CD14-positive monocyte (primary cell): ENCODE results near the gene STXBP5. TPM values are rescaled to one million over a fixed set of nuclear protein-coding genes. Genes with fewer than 3 reads are reported as not detected.
A peak's percentile ranks its signal among the peaks of the same experiment; 100 is the strongest.

Experiments used
- DNase-seq, 3 donors: peaks; one replicate each; pipeline ENCODE4 v3.0.0-alpha.2; 2011 to 2022
- H2AFZ ChIP-seq: 2 replicates; pipeline ENCODE4 v1.6.0; 2012; ENCODE audit warnings: mild to moderate bottlenecking, low read depth, low read length, inconsistent platforms; ENCODE audit not compliant: insufficient read depth, poor library complexity, severe bottlenecking
- H3K27ac ChIP-seq, 2 donors: 1 replicate in 1 of 2; 2 replicates in 1 of 2; pipeline ENCODE4 v1.5.1; 2012 to 2013; ENCODE audit warnings: low read length in 2 of 2, control low read depth in 1 of 2, inconsistent platforms in 1 of 2, low read depth in 1 of 2, mild to moderate bottlenecking in 1 of 2
- H3K27me3 ChIP-seq, 2 donors: one replicate each; pipeline versions ENCODE4 v1.6.0 to v1.6.1; 2011 to 2013; ENCODE audit warnings: low read length in 2 of 2; ENCODE audit not compliant: control insufficient read depth in 2 of 2, insufficient read depth in 2 of 2
- H3K36me3 ChIP-seq, 2 donors: replicated peaks in 1 of 2; 1 replicate in 1 of 2; 2 replicates in 1 of 2; pipeline versions ENCODE4 v1.5.1 to v1.6.1; 2012 to 2013; ENCODE audit warnings: low read length in 2 of 2, control low read depth in 1 of 2, inconsistent platforms in 1 of 2, mild to moderate bottlenecking in 1 of 2; ENCODE audit not compliant: insufficient read depth in 2 of 2, control insufficient read depth in 1 of 2
- H3K4me1 ChIP-seq, 2 donors: 1 replicate in 1 of 2; 2 replicates in 1 of 2; pipeline versions ENCODE4 v1.5.1 to v1.6.1; 2012 to 2013; ENCODE audit warnings: low read length in 2 of 2, control low read depth in 1 of 2, inconsistent platforms in 1 of 2, mild to moderate bottlenecking in 1 of 2, moderate library complexity in 1 of 2; ENCODE audit not compliant: insufficient read depth in 2 of 2, control insufficient read depth in 1 of 2
- H3K4me2 ChIP-seq: replicated peaks from 2 replicates; pipeline ENCODE3; 2012; ENCODE audit warnings: low read length, moderate library complexity, mild to moderate bottlenecking; ENCODE audit not compliant: poor library complexity, severe bottlenecking; ENCODE audit errors: extremely low read depth
- H3K4me3 ChIP-seq, 3 experiments: fragments of 200-600 bp in 1 of 3; sonication (generic) in 1 of 3; replicated peaks in 1 of 3; 1 replicate in 2 of 3; 2 replicates in 1 of 3; pipeline ENCODE4 v1.5.1; 2011 to 2013; ENCODE audit warnings: low read length in 3 of 3, mild to moderate bottlenecking in 3 of 3, control low read depth in 2 of 3, low read depth in 2 of 3, inconsistent platforms in 1 of 3, moderate library complexity in 1 of 3
- H3K79me2 ChIP-seq: 2 replicates; pipeline ENCODE4 v1.6.0; 2012; ENCODE audit warnings: mild to moderate bottlenecking, control low read depth, inconsistent platforms, low read length, moderate library complexity; ENCODE audit not compliant: insufficient read depth
- H3K9ac ChIP-seq: 2 replicates; pipeline ENCODE4 v1.6.0; 2017; ENCODE audit warnings: low read length, mild to moderate bottlenecking; ENCODE audit not compliant: insufficient read depth, poor library complexity, severe bottlenecking
- H3K9me3 ChIP-seq, 2 donors: replicated peaks in 1 of 2; 1 replicate in 1 of 2; 2 replicates in 1 of 2; pipeline versions ENCODE4 v1.5.1 to v1.6.1; 2012 to 2013; ENCODE audit warnings: low read length in 2 of 2, control low read depth in 1 of 2; ENCODE audit not compliant: control insufficient read depth in 1 of 2, insufficient read depth in 1 of 2
- H4K20me1 ChIP-seq: 2 replicates; pipeline ENCODE4 v1.6.0; 2012; ENCODE audit warnings: mild to moderate bottlenecking, low read length, control low read depth, moderate library complexity; ENCODE audit not compliant: insufficient read depth
- H3K27ac Mint-ChIP-seq, 7 donors: one replicate each; pipeline ENCODE4 v1.8.0; 2020; ENCODE audit warnings: mild to moderate bottlenecking in 7 of 7, mixed read lengths in 7 of 7, moderate library complexity in 6 of 7, inconsistent platforms in 2 of 7
- H3K27me3 Mint-ChIP-seq, 3 donors: one replicate each; pipeline ENCODE4 v1.8.0; 2021 to 2022; ENCODE audit warnings: low read depth in 3 of 3, mild to moderate bottlenecking in 3 of 3, mixed read lengths in 3 of 3, moderate library complexity in 3 of 3, inconsistent platforms in 1 of 3
- H3K36me3 Mint-ChIP-seq, 2 donors: one replicate each; pipeline ENCODE4 v1.8.0; 2020; ENCODE audit warnings: mixed read lengths in 2 of 2, inconsistent platforms in 1 of 2, mild to moderate bottlenecking in 1 of 2
- H3K4me1 Mint-ChIP-seq: one replicate; pipeline ENCODE4 v1.8.0; 2020; ENCODE audit warnings: mild to moderate bottlenecking, mixed read lengths
- H3K4me3 Mint-ChIP-seq, 2 donors: one replicate each; pipeline ENCODE4 v1.8.0; 2020; ENCODE audit warnings: mild to moderate bottlenecking in 2 of 2, mixed read lengths in 2 of 2, moderate library complexity in 1 of 2
- H3K9me3 Mint-ChIP-seq, 7 donors: one replicate each; pipeline ENCODE4 v1.8.0; 2020 to 2022; ENCODE audit warnings: mixed read lengths in 7 of 7, mild to moderate bottlenecking in 6 of 7, moderate library complexity in 6 of 7, inconsistent platforms in 2 of 7
- CTCF ChIP-seq: fragments of 200-600 bp; IDR thresholded peaks from one replicate; pipeline ENCODE4 v1.8.0; 2022; ENCODE audit warnings: antibody characterized with exemption, mild to moderate bottlenecking
- WGBS: methylation state at CpG from one replicate; pipeline ENCODE4 v1.1.5; 2013; ENCODE audit warnings: missing lambda C conversion rate; ENCODE audit not compliant: insufficient coverage; 5-methylcytosine and 5-hydroxymethylcytosine counted together
- intact Hi-C, 2 donors: fragments of 100-400 bp; cut with micrococcal nuclease; formaldehyde crosslinking; loops; one replicate each; pipeline versions ENCODE4 v1.15.0 to v1.15.1; 2023
- polyA plus RNA-seq, 3 donors: library from polyadenylated mRNA; depleted of rRNA in 1 of 3; unstranded in 2 of 3; stranded (reverse) in 1 of 3; fragments of 300-500 nt in 2 of 3; fragments of >200 nt in 1 of 3; fragmentation: Illumina TruSeq in 2 of 3; gene quantifications; 1 replicate in 2 of 3; 2 replicates in 1 of 3; pipeline ENCODE4 v1.2.3, GENCODE V29; 2012 to 2021

STXBP5 gene
- polyA plus RNA-seq, 3 donors: 1.5 to 8.8 (median 2.0) TPM

- Histone ChIP-seq H3K9me3 (no peaks in the 10 kb centered on the region), H4K20me1 (no peaks in the 10 kb centered on the region), H3K27ac (no peak overlapping the region), H3K4me2 (no peak overlapping the region), H3K79me2 (no peaks in the 10 kb centered on the region), H3K9ac (no peak overlapping the region), H2AFZ (no peak overlapping the region), H3K36me3 (no peaks in the 10 kb centered on the region), H3K27me3 (no peaks in the 10 kb centered on the region), H3K4me1 (no peaks in the 10 kb centered on the region), H3K4me3 (no peak overlapping the region)
- no peaks in the 10 kb centered on the region for H3K36me3 Mint-ChIP-seq
- 92% methylated on average over 4 of the region's 7 CpGs for WGBS
- H3K27me3 Mint-ChIP-seq: peaks cover 0 to 3% (median 1%) of the 10 kb centered on the region in 3 donors
- no peak for TF ChIP-seq CTCF
- intact Hi-C loops: no loop called here
- peak overlapping the region in 1 of 7 donors; percentile 65 for H3K27ac Mint-ChIP-seq
- H3K4me1 Mint-ChIP-seq: no peaks in the 10 kb centered on the region
- no peak for DNase-seq
- no peak overlapping the region for H3K4me3 Mint-ChIP-seq
- H3K9me3 Mint-ChIP-seq: no peaks in the 10 kb centered on the region
These were observed 23.3 kb upstream of the STXBP5 start for GRCh38 chr6:147180926-147181325.

- no peaks in the 10 kb centered on the region for H3K27me3 ChIP-seq
- no peaks in the 10 kb centered on the region for H3K79me2 ChIP-seq
- TF ChIP-seq CTCF: no peak
- WGBS: no CpG with 5 or more reads among the region's 1 CpG
- H3K4me1 ChIP-seq: no peaks in the 10 kb centered on the region
- Mint-ChIP-seq H3K27ac (no peak overlapping the region), H3K4me3 (no peak overlapping the region), H3K27me3 (peaks cover 0 to 3% (median 0%) of the 10 kb centered on the region in 3 donors), H3K36me3 (no peaks in the 10 kb centered on the region), H3K9me3 (no peaks in the 10 kb centered on the region), H3K4me1 (peaks cover 3% of the 10 kb centered on the region)
- H3K4me3 ChIP-seq: no peak overlapping the region
- no peak for DNase-seq
- no peak overlapping the region for H3K27ac ChIP-seq
- H3K36me3 ChIP-seq: no peaks in the 10 kb centered on the region
- no peaks in the 10 kb centered on the region for H4K20me1 ChIP-seq
- no peak overlapping the region for H3K9ac ChIP-seq
- H2AFZ ChIP-seq: no peak overlapping the region
- no peaks in the 10 kb centered on the region for H3K9me3 ChIP-seq
- intact Hi-C loops: no loop called here
- H3K4me2 ChIP-seq: no peak overlapping the region
These were observed 19.8 kb upstream of the STXBP5 start for GRCh38 chr6:147184379-147184778.
